GM21381 (cell line): Measurements from ENCODE around the gene CHI3L2.

Experiments used
- ATAC-seq: cut with Tn5 transposase; IDR thresholded peaks from one replicate; pipeline ENCODE4 v1.9.1; 2021; ENCODE audit warnings: mild to moderate bottlenecking, moderate library complexity; ENCODE audit not compliant: unreplicated experiment

Gene CHI3L2

DNA sequence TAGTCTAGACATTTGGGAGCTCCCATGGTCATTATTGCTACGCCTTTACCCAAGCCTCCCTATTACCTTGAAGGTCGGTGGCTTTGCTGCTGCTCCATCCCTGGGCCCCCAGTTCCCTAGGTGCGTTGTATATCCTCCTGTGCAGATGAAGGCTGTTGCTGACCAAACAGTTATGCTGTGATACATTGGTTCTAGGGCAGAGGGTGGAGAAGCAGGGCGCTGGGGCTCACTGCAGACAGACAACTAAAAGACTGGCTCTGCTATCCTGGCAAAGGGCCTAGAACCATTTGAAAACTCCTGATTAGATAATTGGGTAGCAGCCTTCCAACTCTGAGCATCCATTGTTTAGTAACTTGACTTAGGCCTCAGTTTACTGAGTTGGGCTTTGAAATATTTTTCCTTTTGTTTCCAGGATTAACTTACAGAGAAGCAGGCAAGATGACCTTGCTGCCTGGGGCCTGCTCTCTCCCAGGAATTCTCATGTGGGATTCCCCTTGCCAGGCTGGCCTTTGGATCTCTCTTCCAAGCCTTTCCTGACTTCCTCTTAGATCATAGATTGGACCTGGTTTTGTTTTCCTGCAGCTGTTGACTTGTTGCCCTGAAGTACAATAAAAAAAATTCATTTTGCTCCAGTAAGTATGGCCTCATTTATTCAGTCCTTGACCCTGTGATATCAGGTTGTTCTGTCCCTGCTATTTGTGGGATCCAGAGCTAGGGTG lies 15.5 kb downstream of the CHI3L2 start:
- no peak for ATAC-seq

DNA sequence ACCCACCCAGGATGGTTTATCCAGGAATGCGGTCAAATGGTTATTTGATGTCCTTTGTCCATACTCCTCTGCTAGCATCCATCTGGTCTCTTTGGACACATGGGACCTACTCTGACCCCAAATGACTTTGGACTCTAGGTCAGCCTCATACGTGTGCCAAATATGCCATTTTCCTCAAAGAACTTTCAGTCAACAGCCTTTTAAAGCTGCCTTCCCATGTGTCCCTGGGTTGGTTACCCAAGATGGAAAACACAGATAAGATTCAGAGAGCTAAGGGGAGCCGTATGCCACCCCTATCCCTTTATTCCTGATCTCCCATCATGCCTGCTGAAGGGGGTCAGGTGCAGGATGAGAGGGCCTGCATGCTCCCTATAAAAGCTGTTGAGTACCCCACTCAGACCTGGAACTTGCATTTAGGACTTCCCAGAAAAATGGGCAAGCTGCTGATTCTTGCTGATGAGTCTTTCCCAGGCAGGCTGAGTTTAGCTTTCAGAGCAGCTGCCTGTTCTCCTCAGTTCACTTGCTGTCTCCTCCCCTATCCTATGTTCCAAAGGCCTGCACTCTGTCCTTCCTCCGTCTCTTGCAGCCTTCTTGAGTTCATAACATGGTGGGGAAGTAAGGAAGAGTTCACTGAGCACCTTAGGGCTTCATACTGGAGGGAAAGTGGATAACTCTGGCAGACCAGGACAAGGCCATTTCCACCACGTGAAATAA lies 19.8 kb downstream of the CHI3L2 start:
- no peak for ATAC-seq

DNA sequence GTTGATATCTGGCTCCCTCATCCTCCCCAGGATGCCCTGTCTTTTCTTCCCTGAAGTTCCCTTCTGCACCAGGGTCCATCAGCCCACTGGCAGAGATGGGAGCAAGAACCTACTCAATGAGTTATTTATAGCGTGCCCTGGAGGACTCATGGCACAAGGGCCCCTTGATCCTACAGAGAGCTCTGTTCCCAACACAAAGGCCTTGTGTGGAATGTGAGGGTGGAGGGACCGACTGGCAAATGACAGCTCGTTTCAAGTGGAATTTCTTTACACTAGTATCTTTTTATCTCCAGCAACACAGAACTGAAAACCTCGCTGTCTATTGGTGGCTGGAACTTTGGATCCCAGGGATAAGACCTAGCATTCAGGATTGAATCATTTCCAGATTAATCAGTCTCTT lies 22.4 kb downstream of the CHI3L2 start:
- ATAC-seq: no peak

DNA sequence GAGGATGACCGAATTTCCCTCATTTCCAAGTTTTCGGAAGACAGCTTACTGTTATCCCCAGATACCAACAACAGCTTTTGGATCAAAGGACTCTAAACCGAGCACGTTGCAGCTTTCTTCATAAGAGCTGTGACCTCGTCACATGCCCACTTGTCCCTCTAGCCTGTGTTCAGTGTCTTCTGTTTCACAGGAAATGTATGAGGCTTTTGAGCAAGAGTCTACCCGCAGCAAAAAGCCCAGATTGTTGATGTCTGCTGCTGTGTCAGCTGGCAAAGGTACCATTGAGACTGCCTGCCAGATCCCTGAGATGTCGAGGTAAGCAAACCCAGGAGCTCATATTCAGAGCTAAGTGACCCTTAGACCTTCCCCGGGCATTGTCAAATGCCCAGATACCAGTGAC lies 24.1 kb downstream of the CHI3L2 start:
- ATAC-seq: no peak

DNA sequence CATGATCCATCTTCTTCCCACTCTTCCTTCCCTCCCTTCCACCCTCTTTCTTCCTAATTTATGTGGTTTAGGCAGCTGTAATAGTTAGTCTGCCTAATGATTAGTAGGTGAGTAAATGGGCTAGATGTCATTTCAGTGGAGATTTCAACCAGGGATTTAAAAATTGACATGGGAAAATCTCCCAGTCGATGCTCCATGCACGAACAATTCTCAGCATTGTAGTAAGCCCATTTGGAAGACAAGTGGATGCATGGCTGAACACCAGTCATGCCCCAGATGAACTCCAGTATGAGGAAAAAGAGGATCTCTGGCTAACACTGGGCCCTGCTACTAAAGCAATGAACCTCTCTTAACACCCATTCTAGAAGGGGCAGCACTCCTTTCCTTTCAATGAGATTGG lies 25.3 kb downstream of the CHI3L2 start:
- ATAC-seq: no peak

DNA sequence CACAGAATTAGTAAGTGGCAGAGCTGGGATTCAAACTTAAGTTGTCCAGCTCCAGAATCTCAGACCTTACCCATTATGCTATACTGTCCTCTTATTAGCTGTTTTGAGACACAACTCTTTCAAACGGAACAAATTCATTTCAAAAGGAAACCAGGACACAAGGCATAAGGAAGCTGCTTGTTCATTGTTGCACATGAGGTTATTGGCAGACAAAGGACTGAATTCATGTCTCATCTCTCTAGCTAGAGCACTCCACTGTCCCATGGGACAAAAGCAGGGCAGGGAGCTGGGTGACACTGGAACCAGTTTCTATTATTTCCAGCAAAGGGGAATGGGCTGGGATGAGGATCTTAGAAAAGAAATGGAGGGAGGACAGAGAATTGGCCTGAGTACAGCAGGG lies 26.4 kb downstream of the CHI3L2 start:
- no peak for ATAC-seq

DNA sequence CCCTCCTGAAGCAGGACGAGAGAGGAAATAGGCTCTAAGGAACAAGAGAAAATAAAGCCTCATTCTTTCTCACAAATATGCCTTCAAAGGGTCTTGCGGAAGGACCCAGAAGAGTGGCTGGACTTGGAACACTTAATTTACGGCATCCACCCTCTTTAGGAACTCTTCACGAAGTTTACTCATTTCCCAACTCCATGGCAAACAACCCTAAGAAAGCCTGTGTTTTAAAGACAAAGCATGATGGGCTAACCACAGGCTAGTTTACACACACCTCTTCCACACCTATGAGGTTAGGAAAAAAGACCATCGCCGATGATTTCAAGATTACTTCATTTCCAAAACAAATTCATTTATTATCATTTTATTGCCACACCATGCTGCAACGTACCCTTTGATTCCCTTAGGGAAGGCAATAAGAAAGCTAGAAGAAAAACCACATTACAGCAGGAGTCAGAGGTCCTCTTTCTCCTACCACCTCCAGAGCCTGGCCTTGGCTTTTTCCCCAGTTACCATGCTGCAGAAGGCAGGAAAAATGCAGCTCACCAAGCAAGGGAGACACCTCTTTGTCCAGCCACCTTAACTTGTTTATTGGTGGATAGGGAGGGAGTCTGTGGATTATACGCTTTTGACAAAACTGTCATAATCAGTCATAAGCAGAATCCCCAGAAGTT lies 29.6 kb downstream of the CHI3L2 start:
- ATAC-seq: no peak

DNA sequence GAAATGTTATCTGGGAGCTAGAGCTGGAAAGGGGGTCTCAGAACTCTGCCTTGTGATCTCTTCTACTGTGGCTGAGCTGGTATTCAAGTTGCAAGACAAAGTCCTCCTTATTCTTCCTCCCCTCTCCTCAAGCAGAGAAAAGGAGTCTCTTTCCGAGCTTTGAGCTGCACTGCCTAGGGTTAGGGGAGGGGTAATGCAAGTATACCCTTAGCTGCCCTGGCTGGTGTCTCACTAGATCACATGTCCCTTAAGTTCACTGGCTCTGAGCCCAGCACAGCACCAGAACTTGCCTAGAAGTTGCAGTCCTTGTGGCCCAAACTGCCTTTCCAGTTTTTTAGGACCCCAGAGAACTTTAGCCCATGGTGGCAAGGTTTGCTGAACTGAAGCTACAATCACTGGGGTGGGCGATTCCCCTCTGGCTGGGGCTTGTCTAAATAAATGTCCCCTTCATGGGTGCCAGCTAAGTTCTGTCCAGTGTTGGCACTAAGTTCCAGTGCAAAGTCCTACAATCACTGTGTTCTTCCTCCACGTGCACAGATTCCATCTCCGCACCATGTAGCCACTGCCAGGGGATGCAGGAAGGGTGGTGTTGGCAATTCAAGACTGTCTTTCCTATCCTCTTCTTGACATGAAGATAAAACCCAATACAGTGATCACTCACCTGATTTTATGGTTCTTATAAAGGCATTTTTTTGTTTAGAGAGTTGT lies 40.4 kb downstream of the CHI3L2 start:
- no peak for ATAC-seq

DNA sequence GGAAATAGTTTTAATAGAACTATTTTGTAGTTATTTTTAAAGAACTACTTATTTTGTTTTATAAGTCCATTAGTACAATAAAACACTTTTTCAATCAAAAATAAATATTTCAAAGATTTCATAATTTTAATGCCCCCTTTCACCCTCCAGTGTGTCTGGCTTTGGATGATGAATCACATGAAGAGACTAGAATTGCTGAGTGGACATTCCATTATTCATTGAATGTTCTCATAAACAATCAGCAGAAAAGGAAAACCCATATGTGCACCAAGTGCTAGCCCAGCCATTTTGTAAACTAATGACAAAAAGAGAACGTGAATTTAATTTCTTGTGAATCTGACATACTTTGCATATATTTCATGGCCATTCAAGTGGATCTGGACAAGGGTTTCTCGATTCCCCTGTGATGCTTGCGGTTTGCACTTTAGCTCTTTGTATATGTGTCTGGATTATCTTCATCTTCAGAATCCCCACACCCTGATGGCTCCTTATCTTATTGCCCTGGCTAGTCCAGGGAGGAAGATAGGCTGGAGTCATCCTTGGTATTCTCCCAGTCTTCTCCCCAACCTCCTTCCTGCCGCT lies 42.4 kb downstream of the CHI3L2 start:
- no peak for ATAC-seq

DNA sequence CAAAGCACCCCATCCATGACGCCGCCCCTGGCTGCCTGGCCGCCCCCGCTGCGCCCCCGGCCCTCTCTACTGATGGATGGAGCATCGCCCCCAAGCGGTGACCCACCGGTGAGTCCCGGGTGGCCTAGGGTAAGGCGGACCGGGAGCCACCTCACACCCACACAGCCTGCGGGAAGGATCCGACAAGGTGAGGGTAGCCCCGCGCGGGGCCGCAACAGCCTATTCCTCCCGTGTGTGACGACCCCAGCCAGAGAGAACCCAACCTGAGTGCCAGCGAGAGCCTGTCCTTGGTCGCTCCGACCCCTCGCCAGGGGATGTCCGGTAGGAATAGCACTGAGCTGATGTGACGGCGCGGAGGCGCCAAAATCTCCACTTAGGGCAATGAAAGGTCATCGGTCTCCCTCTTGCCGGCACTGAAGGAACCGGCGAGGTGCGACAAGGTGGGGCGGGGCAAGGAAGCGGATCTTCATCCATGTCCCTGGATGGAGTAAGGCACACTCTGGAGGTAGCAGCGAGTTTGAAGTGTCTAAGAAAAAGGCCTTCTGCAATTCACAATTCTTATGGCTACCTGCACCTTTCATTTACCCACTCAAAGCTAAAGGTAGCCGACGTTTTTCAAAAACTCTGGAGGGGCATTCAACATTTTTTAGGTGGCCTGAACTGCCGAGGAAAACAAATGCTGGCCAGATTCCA lies 43.4 kb downstream of the CHI3L2 start:
- ATAC-seq: no peak

DNA sequence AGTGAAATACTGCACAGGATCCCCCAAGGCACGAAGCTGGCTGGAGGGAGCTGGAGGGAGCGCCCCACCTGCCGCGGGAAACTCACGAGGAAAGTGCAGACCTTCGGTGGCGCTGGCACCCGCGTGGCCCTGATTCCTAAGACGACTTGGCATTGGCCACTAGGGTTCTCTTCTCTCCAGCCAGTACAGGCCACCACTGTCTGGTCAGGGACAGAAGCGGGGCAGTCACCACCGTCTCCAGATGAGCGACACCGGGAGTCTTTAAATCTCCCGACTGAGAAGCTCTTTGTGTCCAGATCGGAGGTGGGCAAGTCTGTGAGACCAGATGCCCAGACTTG lies 43.9 kb downstream of the CHI3L2 start:
- no peak for ATAC-seq

DNA sequence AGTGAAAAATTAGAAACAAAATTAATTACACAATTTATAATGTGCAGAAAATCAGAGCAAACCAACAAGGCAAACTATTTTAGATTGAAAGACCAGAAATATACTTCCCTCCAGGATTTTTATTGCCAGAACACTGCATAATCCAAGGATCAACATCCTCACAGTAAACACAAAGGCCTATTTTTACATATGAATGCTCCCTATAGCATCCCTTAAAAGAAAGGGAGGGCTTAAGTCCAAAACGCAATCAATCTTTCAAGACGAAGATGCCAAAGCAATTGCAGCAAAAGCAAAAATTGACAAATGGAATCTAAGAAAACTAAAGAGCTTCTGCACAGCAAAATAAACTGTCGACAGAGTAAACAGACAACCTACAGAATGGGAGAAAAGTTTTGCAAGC lies 44.6 kb downstream of the CHI3L2 start:
- ATAC-seq: no peak

DNA sequence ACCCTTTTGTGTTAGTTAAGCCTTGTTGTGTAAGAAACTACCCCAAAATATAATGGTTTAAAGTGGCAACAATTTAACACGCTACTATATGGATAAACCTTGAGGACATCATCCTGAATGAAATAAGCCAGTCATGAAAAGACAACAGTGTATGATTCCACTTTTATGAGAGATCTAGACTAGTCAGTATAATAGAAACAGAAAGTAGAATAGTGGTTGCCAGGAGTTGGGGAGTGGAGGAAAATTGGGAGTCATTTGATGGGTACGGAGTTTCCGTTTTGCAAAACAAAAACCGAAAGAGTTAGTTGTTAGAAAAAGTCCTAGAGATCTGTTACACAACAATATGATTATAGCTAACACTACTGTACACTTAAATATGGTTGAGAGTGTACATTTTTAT lies 47.1 kb downstream of the CHI3L2 start:
- ATAC-seq: no peak

DNA sequence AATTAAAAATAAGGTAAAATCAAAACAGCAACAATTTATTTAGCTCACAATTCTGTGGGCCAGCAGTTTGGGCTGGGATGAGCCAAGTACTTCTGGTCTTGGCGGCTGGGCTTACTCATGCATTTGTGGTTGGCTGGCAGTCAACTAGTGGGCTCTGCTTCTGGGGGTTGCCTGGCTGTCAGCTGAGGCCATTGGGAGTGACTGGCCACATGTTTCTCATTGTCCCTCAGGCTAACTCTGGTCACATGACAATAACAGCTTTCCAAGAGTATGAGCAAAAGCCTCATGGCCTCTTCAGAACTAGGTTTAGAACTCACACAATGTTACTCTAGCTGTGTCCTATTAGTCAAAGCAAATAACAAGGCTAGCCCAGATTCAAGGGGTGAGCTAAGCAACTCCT lies 47.6 kb downstream of the CHI3L2 start:
- ATAC-seq: no peak

DNA sequence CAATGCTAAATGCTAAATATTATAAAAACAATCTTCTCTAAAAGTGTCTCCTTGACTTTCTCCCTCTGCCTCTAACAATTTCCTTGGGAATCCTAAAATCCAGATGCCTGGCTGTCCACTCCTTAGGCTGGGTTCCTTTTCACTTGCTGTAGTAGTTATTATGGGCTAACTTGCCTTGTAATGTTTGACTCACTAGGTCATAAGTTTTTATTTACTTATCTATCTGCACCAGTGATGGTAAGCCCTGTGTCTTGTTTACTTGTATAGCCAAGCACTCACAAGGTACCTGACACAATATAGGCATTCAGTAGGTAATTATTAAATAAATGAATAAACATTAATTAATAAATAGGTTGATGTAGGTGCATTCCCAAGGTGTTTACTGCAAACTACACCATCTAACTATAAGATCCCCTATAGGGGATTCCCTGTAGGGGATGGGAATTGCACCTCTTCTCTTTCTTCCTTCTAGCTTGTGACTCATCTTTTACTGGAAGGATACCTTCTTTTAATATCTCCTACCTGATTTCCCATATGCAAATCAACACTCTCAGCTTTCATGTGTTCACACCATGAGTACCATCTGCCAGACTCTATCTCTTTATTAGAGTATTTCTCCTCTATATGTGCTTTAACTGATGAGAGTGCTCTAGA lies 48.4 kb downstream of the CHI3L2 start:
- no peak for ATAC-seq

DNA sequence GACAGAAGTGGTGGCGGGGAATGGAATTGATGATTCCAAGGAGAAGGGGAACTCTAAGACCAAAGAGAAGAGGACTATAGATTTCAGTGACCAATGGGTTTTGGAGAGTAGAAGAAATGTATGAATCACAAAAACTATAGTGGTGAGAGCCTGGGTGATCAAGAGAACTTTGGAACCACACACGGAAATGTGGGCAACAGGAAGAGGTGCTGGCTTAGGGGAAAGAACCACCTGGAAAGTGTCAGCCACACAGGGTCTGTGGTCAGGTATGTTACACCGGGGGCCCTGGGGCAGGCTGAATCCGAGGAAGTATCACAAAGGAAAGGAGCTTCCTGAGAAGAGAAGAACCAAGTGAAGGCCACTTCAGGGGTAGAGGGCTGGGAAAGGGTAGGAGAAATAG lies 51.6 kb downstream of the CHI3L2 start:
- ATAC-seq: no peak

DNA sequence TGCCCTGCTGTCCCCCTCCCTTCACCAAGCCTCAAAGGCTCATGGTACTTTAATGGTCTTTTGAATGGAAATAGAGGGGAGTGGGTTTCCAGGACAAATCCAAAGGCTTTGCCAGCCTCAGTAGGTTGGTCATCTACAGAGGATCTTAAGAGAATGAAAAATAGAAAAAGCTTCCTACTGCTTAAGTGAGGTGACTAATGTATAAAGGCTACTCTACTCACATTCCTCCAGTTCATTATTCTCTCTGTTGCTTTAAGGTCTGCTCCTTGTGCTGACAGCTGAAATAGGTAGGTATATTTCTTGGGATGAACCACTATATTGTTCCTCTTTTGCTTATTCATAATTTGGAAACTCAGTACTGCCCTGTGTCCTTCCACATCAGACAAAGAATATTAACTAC lies 52.8 kb downstream of the CHI3L2 start:
- ATAC-seq: no peak

DNA sequence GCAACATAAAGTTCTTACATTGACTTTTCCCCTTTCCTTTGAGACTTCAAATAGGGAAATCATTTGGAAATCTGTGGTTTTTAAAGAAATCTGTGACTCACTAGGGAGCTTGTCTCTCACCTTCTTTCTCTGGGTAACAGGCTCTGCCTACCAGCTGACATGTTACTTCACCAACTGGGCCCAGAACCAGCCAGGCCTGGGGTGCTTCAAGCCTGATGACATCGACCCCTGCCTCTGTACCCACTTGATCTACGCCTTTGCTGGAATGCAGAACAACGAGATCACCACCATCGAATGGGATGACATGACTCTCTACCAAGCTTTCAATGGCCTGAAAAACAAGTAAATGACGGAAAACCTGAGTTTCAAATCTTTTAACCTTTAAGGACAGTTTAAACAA lies 53.9 kb downstream of the CHI3L2 start:
- ATAC-seq: no peak

DNA sequence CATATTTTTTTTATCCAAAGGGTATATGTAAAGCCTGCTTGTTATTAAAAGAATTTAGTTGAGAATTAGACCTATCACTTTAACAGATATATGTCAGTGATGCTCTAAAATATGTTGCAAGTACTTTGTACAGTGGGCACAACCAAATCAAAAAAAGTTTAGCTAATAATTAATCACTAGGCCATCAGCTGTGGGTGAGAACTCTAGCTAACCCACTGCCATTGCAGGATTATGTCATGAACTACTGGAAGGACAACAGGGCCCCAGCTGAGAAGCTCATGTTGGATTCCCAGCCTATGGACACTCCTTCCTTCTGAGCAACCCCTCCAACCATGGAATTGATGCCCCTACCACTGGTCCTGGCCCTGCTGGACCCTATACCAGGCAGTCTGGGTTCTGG lies 56.3 kb downstream of the CHI3L2 start:
- no peak for ATAC-seq

DNA sequence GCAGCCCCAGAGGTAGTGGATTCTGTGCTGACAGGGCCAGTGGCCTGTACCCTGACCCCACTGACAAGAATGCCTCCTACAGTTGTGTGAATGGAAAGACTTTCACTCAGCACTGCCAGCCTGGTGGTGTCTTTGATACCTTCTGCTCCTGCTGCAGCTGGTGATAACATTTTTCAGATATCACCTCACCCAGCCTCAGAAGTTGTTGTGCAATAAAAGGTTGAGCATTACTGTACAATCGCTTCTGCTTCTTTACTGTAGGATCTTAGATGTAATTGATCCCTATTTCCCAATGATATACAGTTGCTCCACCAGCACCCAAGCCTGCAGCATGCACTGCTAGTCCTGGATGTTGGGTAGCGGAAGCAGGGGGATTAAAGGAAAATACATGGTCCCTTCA lies 58.4 kb downstream of the CHI3L2 start:
- no peak for ATAC-seq
